NCI-H1694 treated with DMSO at 0.1 percent for 48 hours (cell line): ENCODE data around the gene DPM2.

Experiments used
- DNase-seq: peaks from one replicate; lab custom pipeline; 2025; lab: John Stamatoyannopoulos, UW

The DPM2 gene

DNA sequence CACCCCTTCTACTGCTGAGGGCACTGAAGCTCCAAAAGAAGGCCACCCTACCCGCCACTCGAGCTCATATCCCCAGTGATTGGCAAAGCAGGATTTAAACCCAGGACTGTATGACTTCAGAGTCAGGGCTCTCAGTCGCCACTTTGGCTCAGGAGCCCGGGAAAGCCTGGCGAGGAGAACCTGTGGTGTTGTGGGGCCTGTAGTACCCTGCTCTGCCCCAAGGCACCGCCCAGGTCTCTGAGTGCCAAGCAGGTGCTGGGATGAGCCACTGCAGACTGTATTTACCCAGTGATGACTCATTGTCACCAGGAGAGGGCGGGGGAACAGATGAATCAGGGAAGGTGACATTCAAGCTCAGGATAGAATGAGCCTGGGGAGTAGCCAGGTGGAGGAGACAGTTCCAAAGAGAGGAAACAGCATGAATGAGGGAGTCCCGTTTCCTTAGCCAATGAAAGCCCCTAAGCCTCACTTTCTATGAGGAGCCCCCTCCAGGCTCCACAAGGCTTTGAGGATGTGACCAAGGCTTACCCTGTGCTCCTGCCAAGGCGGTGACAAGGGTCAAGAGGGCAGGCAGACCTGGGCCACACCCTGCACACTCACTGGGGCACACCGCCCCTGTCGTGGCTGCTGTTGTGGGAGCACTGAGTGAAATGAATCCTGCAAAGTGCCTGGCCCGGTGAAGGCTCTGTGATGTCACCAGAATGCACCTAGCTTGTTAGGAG is 17.8 kb upstream of the DPM2 start:
- peak; percentile 60 for DNase-seq

DNA sequence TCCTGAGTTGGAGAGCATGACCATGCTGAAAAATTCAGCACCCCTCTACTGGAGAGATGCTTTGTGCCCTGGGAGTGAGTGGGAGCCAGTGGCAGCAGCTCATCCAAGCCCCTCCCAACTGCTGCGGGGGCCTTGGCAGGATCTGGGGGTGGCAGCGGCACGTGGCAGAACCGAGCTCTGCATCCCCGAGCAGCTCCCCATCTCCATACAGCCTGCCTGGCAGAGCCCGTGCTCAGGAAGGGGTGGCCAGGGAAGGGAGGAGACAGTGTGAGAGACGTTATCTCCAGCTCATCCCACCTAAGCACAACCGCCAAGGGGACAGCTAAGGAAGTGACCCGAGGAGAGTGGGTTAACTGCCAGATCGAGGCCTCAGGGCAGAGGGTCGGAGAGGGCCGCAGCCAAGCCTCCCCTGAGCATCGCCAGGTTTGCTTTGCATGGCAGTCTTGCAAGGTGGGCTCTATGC is 17.2 kb upstream of the DPM2 start:
- DNase-seq = no peak

DNA sequence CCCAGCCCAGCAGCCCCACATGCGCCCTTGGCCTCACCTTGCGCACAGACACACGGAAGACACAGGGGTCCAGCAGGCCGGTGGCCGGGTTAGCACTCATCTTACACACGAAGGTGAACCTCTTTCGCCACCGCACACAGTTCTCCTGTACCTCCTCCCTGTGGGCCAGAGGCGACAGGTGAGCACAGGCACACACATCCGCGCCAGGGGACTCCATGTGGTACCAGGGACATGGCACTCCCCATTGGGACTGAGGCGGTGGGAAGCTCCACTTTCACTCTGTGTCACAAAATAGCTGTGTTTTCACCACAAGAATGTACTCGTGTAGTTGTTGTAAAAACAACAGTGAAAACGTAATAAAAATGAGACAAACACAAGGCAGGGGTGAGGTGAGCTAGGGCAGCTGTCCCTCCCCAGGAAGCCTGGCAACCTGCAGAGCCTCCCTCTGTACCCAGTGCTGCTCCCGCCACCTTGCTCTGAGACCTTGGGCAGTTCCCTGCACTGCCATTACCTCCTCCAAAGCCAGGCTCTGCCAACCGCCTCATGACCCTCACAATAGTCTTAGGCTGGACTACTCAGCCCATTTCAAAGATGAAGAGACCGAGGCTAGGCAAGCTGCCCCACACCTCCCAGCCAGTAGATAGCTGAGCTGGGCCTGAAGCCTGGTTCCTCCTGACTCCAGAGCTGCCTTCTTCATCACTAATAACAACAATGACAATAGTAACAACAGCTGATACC is 16.3 kb upstream of the DPM2 start:
- DNase-seq = no peak

DNA sequence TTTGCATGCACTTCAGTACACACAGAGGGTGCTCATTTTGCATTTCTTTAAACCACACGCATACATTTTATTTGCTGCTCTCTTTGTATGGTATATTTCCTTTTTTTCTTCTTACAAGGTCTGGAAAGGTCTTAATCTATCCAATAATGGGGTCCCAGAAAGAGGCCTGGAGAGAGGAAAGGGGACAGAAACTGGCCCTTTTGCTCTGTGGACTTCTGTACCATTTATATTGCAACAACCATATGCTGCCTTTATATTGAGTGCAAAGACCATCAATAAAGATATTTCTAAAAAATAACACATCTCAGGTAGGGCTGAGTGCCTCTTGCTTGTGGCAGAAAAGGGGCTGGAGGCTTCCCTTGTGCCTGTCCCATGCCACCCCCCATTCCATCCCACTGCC is 15.5 kb upstream of the DPM2 start:
- DNase-seq = no peak

DNA sequence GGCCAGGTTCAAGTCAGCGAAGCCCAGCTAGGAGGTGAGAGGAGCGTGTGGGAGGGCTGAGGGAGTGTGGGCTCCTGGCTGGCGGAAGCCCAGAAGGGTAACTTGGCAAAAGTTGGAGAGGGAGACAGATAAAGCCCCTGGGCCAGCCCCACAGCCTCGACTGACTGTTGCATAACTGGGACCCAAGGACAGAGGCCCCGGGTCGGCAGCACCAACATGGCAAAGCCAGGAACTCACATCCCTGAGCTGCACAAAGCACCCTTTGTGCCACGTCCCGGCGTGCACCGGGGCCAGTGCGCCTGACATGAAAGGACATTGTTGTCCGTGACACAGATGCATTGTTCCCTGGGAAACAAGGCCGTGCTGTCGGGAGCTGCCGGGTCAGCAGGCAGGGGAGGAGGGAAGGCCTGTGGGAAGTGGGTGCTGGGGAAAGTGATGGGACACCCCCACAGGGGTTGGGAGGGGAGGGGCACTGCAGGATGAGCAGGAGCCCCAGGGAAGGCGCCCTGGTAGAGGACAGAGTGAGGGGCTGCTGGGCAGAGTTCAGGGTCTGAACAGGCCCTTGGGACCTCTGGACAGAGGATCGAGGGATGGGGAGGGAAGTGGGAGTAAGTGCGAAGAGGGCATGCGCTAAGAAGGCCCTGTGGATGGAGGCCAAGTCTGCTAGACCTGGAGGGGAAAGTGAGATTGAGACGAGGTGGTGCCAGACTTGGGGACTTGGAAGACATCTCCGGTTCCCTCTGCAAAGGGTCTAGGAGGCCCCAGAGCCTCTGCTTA is 13.0 kb upstream of the DPM2 start:
- DNase-seq = no peak

DNA sequence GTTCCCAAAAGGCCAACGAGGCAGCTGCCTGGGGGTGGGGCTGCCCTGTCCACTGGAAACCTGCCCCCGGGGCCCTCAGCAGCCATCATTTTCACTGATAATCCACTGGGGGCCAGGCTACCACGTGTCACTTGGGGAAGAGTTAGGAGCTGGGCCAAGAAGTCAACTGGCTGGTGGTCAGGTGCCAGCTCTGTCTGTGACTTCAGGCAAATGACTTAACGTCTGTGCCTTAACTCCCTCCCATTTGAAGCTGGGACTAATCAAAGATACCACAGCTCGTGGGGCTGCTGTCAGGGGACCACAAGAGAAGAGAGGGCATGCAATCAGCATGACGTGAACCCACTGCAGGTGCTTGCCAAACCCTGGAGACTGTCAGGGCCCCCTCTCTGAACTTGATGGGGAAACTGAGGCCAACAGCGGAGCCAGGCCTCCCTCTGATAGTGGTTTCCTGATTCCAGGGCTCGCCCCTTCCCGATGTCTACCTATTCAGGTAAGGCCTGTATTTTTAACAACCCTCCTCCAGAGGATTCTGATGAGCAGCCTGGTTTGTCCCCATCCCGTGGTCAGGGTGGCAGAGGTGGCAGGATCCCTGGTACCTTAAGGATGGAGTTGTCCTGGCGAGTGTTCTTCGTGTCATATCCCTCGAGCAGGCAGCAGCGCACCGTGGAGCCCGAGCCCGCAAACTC is 12.3 kb upstream of the DPM2 start:
- no peak for DNase-seq

DNA sequence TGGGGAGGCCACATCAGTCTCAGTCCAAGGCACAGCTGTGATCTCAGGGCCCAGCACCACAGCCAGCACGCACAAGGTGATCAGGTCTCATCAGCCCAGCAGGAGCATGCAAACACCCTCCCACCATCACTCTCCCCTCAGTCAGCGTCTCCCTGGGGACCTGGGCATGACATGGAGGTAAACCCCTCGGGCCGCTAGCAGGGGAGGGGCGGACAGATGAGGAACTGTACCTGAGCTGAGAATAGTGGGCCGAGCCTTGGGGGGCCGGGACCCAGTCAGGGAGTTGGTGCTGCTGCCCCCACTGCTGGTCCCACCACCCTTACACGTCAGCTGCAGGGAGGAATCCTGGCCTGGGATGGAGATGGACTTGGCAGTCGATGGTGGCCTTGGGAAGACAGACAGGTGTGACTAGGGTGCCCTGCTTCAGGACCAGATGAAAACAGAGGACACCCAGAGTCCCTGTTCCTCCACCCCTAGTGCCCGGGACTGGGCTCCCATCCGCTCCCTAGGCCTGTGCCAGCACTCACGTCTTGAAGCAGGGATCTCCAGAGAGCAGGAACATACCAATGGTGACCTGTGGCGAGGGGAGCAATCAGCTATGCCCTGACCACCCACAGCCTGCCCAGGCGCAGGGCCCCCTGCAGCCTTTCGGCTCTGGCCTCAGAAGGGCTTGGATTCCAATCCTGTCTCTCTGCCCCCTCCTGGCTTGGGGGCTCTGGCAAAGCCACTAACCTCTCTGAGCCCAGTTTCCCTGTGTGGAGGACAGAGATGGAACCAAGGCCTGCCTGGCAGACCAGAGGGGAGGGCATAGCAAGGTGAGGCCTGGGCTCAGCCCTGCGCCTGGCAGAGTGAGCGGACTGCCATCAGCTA is 10.4 kb upstream of the DPM2 start:
- no peak for DNase-seq

DNA sequence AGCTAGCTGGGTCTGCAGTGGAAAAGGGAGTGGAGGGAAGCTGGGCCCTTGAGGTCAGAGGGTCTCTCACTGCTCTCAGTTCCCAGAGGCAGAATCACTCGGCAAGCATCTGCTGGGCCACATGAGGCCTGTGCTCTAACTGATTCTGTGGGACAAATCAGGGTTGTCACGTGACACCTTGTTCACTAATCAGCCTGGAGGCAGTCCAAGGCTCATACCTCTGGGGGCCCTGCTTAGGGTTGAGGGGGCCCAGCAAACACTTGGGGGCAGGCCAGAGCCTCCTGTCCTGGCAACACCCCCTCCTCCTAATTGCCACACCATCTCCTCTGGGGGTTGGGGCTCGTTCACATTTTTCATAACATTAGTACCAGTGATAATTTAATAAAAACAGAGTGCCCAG is 9.1 kb upstream of the DPM2 start:
- DNase-seq = no peak

DNA sequence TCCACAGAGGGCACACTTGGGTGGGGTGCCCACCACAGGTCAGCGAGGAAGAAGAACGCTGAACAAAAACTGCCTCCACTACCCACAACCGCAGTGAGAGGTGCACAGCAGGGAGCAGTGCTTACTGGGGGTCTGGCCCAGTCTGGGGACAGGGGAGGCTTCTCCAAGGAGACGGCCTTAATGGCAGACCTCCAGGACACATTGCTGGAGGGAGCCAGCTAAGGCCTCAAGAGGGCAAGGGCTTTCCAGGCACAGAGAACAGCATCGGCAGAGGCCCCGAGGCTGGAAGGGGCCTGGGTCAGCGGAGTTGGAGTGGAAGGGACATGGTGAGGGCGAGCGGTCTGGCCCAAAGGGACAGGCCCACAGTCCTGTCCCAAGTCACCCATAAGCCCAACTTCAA is 8.3 kb upstream of the DPM2 start:
- no peak for DNase-seq

DNA sequence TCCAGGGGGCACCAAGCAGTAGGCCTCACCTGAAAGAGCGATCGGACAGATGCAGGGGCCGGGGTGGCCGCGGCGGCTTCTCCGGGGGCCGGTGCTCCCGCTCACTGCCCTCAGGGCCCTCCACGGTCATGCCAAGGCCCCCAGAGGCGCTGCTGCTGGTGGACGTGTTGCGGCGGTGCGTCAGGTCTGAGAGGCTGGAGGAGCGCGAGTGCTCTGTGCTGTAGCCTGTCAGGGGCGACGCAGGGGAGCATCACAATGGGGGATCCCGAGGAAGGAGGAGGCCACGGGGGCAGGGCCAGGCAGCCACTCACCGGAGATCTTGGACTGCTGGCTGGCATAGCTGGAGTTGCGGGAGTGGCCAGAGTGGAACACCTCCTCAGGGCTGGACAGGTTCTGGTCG is 7.7 kb upstream of the DPM2 start:
- no peak for DNase-seq

DNA sequence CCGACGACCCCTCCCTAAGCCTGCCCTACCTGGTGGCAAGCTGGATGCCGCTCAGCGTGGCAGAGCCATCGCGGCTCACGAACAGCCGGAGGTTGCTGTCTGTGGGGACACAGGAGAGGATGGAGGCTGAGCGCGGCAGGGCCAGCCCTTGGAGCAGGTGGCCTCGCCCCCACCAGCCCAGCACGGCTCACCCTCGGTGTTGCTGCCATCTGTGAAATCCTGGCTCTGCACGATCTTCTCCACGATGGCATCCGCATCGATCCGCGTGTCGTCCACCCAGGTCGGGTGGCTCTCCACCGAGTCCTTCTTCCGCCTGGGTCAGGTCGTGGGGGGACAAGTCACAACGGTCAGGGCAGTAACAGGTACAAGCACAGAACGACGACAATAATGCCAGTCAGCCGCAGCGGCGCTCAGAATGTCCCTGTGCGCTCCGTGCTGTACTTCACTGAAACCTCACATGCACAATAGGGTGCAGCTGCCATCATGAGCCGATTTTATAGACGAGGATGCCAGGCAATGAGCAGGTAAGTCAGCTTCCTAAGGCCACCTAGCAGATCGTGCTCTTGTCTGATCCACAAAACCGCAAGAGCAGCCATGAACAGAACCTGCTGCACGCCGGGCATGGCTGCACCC is 7.0 kb upstream of the DPM2 start:
- DNase-seq = no peak

DNA sequence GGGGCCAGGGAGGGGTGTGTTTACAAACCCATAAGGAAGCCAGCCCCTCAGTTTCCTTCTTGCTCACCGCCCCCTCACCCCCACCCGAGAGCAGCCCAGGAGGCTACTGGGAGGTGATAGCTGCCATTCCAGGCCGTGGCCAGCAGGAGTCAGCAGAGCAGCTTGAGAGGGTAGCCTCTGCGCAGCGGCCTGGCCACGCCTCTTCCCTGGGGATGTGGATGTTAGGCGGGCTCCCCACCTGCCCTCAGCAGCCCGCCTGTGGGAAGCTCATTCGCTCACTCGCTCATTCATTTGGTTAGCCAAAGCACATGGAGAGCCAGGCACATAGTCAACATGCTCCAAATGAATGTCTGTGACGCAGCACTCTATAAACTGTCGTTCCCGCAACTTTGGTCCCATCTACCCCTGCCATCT is 6.1 kb upstream of the DPM2 start:
- DNase-seq = peak; percentile 78

DNA sequence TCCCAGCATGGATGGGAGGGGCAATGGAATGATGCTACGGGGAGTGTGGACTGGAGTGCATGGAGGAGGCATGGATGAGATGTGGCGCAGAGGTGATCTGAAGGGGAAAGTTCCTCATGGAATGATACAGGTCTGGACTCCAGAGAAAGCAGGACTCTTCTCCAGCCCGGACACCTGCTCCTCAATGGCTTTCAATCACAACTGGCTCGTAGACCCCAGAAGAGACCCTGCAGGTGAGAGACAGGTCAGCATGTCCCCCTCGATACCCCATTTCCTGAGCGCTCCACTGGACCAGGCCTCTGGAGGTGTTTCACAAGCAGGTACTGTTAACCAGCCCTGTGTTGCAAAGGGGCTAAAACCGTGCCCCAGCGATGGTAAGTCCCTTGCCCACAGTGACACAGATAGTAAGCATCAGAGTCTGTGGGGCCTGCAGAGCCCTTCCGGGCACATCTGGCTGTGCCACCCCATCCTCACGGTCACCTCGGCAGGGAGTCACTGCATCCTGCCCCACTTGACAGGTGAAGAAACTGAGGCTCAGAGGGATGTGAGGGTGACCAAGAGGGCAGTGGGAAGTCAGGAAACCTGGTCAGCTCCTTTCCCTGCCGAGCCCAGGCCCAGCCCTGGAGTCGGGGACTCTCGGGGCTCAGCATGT is 5.5 kb upstream of the DPM2 start:
- DNase-seq = no peak

DNA sequence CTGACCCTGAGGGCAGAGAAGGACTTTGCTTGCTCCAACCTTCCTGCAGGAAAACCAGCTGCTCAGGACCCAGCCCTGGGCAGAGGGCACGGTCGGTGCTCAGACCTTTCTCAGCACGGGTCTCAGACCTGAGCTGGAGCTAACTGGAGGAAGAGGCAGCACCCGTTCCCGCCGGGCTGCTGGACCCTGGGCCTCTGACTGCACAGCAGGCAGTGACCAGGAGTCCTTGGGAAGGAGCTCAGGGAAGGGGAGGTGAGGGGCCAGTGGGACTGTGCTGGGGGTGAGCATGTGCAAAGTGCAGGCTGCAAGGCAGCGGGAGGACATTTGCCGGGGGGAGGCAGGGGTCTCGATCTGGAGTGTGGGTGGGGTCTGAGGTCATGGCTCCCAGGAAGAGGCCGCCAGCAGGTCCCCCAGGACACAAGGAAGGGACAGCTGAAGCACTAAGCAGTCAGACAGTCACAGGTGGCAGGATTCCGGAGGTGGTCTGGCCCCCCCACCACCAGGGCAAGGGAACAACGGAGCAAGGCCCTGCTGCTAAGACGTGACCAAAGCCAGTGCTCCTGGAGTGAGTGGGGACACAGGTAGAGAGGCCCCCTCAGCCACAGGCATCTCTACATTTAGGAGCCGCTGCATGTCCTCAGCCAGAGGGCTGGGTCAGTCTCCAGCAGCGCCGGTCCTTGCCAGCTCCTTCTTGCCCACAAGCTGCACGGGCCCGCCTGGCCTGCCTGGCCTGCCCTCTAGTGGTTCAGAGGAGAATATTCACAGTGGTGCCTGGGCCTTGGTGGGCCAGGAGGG is 4.8 kb upstream of the DPM2 start:
- peak; percentile 25 for DNase-seq

DNA sequence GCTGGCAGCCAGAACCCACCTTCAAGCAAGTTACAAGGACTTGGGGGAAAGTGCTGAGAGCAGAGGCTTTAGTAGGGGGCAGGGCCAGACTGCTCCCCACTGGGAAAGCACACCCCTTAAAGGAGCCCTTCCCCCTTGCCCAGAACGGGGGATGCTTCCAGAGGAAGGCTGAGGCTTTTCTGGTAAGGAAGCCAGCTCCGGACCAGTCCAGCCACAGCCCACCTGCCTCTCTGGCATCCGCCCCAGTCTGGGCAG is 4.2 kb upstream of the DPM2 start:
- DNase-seq = no peak

DNA sequence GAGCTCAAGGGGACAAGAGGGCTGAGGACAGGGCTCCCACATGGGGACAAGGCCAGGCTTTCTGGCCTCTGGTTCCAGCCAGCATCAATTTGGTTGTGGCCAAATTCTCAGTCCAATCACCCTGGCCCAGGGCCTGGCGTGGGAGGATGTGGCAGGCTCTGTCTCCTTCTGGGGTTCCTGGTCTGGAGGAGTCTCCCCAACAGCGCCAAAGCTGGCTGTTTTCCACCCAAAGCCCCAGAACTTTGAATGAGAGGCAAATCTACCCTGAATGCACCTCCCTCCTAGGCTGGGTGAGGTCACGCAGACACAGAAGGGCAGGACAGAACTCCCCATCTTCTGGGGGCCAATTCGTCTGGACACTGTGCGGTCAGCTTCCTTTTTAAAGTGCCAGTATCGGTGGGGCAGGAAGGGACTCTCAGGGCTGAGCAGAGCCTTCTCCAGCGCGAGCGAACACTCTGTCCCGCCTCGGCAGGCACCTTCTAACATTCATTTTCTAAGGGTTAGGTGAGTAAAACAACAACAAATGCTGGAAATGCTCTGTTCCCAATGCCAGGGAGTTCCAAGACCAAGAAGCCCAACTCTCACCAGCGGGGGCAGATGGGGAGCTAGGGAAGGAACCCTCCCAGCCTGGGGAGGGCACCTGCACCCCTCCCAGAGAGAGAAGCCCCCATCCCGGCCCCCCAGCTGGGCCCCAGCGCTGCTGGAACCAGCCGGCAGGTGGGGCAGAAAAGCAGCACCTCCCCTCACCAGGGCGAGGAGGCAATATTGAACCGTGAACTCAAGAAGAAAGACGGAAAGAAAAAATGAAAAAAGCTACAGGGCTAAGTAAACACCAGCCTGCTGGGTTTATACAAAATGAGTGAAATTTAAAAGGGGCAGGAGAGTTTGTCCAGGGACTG is 3.7 kb upstream of the DPM2 start:
- DNase-seq = no peak

DNA sequence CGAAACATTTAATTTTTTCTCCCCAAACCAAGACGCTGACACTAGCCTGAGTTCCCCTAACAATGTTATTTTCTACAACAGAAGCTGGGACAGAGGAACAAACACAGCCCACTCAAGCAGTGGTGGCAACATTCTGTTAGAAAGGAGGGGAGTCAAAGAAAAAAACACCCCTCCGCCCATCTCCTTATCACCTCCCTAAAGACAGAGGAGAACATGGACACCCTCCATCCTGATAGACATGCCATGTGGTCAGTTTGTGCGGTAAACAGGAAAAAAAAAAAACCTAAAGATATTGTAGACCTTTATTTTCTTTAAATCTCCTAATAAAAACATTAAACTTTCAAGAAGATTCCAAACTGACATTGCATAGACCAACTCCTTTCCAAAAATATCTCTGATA is 2.9 kb upstream of the DPM2 start:
- DNase-seq = no peak

DNA sequence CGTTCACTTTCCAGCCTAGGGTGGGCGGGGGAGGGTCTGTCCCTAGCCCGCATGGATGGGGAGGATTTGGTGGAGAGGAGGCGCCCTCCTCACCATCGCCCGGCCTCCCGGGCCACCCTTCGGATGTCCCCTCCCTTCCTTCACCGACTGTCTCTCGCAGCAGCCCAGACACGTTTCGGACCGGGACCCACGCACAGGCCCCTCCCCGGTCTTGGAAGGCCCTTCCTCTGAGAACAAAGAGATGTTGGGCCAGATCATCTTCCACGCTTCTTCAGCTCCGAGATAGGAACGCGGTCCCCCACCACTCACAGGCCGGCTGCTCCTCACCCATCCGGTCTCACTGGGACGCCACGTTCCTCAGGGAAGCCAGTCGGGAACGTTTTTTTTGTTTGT is 640 bp upstream of the DPM2 start:
- no peak for DNase-seq

DNA sequence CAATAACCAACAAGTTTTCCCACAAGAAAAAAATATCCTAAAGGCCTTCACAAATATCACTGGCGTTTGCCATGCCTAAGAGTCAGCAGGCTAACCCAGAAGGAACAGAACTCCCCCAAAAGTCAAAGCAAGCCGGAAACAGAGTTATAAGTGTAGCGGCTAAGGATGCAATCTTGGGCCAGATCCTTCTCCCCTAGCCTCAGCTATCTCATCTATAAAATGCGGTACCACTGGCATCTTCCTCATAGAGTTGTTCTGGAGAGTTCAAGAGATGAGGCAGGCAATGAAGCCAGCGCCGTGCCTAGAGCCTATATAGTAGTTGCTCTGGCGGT is 632 bp downstream of the DPM2 start:
- no peak for DNase-seq
